Omental fat pad (tissue), 4 donors: ENCODE data around the gene RAI1. TPM values are rescaled to one million over a fixed set of nuclear protein-coding genes. Genes with fewer than 3 reads are reported as not detected.

Source experiments
- ATAC-seq: fragments of 150-250 bp; one replicate; pipeline ENCODE4 v1.9.1; 2016; ENCODE audit warnings: mild to moderate bottlenecking, moderate library complexity; ENCODE audit not compliant: low FRiP score
- DNase-seq: peaks from one replicate; pipeline ENCODE4 v3.0.0-alpha.2; 2019; ENCODE audit warnings: low spot score
- total RNA-seq, 4 donors: library from RNA; depleted of rRNA; stranded (reverse); fragments of >200 nt; gene quantifications; one replicate each; pipeline ENCODE4 v1.1.0, GENCODE V29; 2016
- TF ChIP-seq, protein P1 (sequence below), 3 donors: fragments of 450-650 bp; IDR thresholded peaks; one replicate each; pipeline ENCODE4 v1.5.1; 2016 to 2017; ENCODE audit warnings: antibody characterized with exemption in 3 of 3, mild to moderate bottlenecking in 3 of 3, moderate library complexity in 2 of 3

The RAI1 gene
- total RNA-seq, 4 donors from 2014 or later, result 6.7 to 30.6 (median 8.5) TPM

DNA sequence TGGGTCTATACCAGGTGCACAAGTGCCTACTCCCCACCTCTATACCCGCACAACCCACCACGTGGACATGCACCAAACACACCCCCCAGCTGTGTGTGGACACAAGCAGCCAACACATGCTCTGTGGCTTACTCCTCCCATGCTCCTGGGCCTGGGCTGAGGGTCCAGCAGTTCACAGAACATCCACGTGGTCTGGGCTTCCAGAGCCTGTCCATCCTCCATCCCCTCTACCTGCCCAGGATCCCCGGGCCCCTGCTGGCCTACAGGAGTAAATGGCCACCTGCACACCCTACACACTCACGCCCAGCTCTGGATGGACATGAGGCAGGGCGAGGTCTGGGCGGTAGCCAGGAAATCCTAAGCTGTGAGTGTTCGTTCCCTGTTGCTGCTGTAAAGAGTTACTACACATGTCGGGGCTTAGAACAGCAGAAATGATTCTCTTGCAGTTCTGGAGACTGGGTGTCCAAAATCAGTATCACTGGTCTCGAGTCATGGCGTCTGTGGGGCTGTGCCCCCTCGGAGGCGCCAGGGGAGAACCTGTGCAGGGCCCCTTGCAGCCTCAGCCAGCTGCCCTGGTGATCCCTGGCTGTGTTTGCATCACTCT lies 15.0 kb upstream of the RAI1 start:
- ATAC-seq, result no peak
- TF ChIP-seq, protein P1, sequence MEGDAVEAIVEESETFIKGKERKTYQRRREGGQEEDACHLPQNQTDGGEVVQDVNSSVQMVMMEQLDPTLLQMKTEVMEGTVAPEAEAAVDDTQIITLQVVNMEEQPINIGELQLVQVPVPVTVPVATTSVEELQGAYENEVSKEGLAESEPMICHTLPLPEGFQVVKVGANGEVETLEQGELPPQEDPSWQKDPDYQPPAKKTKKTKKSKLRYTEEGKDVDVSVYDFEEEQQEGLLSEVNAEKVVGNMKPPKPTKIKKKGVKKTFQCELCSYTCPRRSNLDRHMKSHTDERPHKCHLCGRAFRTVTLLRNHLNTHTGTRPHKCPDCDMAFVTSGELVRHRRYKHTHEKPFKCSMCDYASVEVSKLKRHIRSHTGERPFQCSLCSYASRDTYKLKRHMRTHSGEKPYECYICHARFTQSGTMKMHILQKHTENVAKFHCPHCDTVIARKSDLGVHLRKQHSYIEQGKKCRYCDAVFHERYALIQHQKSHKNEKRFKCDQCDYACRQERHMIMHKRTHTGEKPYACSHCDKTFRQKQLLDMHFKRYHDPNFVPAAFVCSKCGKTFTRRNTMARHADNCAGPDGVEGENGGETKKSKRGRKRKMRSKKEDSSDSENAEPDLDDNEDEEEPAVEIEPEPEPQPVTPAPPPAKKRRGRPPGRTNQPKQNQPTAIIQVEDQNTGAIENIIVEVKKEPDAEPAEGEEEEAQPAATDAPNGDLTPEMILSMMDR (IDR thresholded peaks at IDR 0.05), result no peak
- DNase-seq, result no peak

DNA sequence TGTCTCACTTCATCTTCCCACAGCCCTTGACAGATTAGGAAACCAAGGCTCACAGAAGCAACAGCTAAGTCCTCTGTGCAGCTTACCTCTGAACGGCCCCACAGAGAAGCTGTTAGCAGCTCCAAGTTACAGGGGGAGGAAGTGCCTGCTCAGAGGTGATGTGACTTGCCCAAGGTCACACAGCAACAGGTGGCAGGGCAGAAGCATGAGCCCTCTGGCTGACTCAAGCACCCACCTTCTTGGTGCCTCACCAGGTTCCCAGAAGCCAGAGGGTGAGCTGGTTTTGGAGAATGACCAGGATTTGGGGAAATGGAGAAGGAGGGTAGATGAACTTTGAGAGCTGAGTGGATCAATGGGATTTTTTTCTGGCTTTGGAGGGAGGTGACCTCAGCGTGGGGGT lies 14.0 kb upstream of the RAI1 start:
- DNase-seq (no peak), ATAC-seq (no peak)
- TF ChIP-seq, protein P1 (IDR thresholded peaks at IDR 0.05), result no peak

- ATAC-seq, result no peak
- DNase-seq, result no peak
- TF ChIP-seq, protein P1 (IDR thresholded peaks at IDR 0.05), result no peak
Observed at GRCh38 chr17:17667947-17668346, 13.3 kb upstream of the RAI1 start.

DNA sequence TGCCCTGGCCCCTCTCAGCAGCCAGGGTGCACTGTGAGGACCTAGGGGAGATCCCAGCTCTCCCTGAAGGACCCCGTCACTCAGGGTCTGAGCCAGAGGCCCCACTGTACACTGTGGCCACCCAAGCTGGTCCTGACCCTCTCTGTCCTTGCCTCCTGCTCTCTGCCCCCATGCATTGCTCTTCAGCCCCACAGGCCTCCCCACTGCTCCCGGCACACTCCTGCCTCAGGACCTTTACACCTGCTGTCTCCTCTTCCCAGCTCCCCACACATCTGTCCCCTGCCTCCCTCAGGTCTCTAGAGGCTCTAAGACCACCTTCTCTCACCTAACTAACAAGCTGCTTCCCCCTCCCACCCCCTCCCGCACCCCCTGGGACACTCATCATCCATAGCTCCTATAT lies 12.9 kb upstream of the RAI1 start:
- TF ChIP-seq, protein P1 (IDR thresholded peaks at IDR 0.05), result no peak
- no peak for ATAC-seq
- DNase-seq, result no peak

GRCh38 chr17:17668775-17669579 lies 12.3 kb upstream of the RAI1 start:
- TF ChIP-seq, protein P1 (IDR thresholded peaks at IDR 0.05), result no peak
- ATAC-seq (no peak), DNase-seq (no peak)

DNA sequence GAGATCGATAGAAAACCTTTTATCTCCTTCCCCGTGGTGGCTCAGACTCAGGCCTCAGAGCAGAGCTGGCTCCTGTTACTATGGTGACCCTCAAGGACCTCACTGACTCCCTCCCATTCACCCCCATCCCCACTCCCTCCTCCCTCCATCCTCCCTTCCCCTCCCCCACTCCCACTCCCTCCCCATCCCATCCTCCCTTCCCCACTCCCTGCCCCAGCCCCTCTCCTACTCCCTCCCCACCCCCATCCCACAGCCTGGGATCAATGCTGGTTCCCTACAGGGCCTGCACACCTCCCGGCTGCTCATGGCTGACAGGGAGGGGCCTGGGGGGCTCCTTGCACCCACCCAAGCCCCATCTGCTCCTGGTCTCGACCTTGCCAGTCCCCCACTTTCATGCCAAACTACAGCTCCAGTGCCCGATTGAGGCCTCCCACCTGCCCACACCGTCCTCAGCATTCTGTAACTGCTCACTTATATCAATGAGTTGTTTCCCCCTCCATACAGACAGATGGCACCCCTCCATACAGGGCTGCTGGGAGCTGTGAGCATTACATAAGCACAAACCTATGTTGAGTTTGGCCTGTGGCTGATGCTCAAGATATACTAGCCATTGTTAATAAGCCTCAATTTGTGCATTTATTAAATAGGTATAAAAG lies 11.6 kb upstream of the RAI1 start:
- ATAC-seq, result no peak
- no peak for DNase-seq
- TF ChIP-seq, protein P1 (IDR thresholded peaks at IDR 0.05), result no peak
